Dedifferentiated amniotic fluid mesenchymal stem cell (primary cell): Measurements from ENCODE around the gene RNF43.

ENCODE experiments used
- DNase-seq: peaks from one replicate; pipeline ENCODE4 v3.0.0-alpha.2; 2016; ENCODE audit errors: extremely low spot score

Gene RNF43

GRCh38 chr17:58417300-58418092 lies at the start of gene RNF43:
Gene RNF43 (minus strand): TSS chr17:58417534. CDS start chr17:58415577, 1,957 bp downstream.
- peak; percentile 80 for DNase-seq

GRCh38 chr17:58455491-58455890 lies 38.2 kb upstream of the RNF43 start:
- no peak for DNase-seq

- no peak for DNase-seq
Measured at GRCh38 chr17:58452738-58453137, 35.4 kb upstream of the RNF43 start.

DNA sequence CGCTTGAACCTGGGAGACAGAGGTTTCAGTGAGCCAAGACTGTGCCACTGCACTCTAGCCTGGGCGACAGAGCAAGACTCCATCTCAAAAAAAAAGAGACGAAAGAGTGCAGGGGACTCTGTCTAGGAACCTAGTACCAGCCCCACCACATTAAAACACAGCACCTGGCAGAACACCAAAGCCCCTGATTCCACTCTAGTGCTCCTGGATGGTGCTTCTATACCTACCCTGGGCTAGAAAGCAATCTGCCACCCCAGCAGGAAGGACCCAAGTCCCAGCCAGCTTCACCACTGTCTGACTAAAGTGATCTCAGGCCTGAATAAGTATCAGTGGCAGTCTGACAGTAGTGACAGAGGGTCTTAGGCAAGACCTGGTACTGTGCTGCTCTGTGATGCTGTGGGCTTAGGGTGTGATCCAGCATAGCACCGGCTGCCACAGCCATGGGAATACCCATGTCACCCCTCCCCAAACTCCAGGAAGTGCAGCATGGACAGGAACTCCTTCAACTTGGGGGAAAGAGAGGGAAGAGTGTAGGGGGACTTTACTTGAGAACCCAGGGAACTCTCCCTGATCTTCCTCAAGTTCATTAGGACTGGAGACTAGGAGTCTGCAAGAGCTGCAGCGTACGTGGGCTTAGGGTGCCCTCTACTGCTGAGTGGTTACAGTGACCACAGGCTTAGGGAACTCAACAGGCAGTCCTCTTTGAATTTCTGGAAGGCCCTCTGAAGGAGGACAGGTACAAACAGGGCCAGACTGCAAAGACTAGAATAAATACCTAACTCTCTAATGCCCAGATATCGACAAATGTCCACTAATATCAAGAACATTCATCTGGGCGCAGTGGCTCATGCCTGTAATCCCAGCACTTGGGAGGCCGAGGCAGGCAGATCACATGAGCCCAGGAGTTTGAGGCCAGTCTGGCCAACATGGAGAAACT lies 30.0 kb upstream of the RNF43 start:
- no peak for DNase-seq

DNA sequence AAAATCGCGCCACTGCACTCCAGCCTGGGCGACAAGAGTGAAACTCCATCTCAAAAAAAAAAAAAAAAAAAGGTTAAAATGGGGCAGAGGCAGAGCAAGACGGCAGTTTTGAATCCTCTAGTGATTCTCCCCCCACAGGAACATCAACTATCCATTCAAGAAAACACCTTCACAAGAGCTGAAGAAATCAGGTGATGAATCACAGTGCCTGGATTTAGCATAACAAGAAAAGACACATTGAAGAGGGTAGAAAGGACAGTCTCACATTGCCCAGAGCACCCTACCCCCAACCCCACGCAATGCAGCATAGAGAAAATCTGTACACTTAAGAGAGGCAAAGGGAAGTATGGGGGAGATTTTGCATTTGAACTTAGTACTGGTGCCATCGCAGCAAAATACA lies 28.8 kb upstream of the RNF43 start:
- no peak for DNase-seq

DNA sequence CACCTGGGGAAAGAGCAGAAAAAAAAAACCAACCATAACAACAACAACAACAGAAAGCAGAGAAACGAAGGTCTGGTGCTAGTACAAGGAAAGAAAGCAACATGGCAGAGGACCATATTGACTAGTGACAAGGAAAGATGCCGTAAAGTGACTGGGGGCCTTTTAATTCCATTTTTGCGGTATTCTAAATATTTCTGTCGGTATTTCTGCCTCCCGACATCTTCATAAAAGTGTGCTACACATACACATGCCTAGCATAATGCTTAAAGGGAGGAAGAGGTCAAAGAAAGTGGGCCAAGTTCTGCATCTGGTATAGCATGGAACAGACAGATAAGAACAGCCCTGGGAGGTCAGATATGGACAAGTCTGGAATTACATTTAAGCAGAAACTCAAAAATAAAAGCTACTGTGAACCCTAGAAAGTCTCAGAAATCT lies 19.5 kb upstream of the RNF43 start:
- DNase-seq: no peak

DNA sequence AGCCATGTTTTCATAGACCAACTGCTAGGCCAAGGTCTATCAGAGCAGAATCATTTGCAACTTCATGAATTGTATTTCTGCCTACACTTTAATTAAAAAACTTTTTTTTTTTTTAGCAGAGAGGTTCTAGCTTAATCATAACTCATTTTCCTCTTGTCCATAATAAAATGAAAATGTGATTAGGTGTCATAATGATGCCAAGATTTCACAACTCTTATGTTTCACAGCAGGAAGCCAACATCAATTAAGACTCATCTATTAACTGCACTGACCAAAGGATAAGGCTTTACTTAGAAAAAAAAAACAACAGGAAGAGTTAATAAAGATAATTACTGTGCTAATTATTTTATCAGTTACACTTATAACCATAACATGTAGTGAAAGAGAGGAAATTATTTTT lies 18.9 kb upstream of the RNF43 start:
- no peak for DNase-seq

DNA sequence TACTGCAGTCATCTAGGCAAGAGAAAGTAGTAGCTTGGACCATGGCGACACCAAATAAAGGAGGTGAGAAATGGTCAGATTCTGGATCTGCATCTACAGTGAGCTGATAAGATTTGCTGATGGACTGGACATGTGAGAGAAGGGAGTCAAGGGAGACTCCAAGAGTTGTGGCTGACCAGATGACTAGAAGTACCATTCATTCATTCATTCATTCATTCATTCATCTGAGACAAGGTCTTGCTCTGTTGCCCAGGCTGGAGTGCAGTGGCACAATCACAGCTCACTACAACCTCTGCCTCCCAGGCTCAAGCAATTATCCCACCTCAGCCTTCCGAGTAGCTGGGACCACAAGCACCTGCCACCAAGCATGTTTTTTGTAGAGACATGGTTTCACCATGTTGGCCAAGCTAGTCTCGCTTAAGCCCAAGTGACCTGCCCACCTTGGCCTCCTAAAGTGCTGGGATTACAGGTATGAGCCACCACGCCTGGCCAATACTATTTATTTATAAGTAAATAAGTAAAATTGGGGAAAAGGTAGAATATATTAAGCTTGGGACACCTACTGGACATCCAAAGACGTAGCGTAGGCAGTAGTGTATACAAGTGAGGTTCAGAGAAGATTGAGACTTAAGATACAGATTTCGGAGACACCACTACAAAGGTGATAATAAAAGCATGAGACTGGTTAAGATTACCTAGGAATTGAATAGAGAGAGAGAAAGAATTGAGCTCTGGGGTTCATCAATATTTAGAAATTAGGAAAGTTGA lies 15.7 kb upstream of the RNF43 start:
- no peak for DNase-seq

DNA sequence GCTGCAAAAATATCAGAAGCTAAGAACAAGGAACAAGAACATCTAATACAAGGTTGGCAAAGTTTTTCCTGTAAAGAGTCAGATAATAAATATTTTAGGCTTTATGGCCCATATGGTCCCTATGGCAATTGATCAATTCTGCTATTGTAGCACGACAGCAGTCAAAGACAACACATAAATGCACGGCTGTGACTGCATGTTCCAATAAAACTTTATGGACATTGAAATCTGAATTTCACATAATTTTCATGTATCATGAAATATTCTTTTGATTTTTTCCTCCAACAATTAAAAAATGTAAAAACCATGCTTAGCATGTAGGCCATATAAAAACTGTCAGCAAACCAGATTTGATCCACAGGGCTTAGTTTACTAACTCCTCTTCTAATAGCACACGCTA lies 10.5 kb upstream of the RNF43 start:
- DNase-seq: no peak

GRCh38 chr17:58421711-58422110 lies 4.4 kb upstream of the RNF43 start:
- no peak for DNase-seq

DNA sequence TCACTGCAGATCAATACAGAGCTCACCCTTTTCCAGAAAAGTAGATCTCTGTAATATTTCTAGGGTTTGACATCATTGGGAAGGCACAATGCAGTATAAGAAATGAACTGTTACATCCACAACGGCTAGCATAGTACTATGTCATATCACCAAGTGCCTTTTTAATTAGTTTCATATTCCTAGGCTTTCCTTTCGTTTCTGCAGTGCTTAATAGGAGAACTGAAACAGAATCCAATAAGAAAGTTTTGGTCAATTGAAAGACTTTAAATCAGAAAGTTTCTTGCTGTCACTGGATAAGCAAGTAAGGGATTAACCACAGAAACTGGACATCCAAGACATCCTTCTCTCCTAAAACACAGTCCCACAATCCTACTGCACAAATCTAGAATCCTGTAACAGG lies 3.5 kb upstream of the RNF43 start:
- no peak for DNase-seq

DNA sequence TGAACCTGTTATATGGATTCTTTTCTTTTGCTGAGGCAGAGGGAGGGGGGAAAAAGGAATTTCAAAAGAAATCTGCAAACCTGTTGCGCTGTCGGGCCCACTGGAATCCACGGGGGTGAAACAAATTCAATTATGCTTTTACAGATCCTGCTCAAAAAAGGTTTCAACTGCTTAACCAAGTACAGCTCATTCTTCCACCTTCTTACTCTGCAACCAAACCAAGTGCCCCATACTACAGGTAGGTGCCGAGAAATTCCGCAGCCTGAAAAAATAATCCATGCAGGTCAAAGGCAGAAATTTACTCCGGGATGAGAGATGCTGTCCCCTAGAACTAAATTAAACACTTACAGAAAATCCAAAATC lies 416 bp downstream of the RNF43 start:
- DNase-seq: no peak

- DNase-seq: no peak
Measured at GRCh38 chr17:58416396-58416795, 938 bp downstream of the RNF43 start.

GRCh38 chr17:58415371-58416055 lies 1.8 kb downstream of the RNF43 start:
- no peak for DNase-seq

GRCh38 chr17:58414596-58414997 lies 2.7 kb downstream of the RNF43 start:
- DNase-seq: no peak

DNA sequence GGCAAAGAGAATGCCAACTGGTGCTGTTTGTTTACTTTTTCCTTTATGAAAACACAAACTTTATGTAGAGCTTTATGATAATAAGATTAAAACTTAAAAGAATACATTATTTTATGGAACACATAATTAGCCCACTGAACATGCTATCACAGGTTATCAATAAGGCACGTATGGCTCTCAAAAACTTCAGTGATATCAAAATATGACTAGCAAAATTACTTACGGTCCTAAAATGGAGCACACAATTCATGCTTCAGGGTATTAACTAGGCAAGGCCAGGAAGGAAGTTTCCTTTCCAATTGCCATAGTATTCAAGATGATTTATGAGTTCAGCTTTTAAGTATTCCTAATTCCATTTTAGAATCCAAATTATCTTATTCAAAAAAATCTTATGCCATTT lies 3.6 kb downstream of the RNF43 start:
- no peak for DNase-seq

DNA sequence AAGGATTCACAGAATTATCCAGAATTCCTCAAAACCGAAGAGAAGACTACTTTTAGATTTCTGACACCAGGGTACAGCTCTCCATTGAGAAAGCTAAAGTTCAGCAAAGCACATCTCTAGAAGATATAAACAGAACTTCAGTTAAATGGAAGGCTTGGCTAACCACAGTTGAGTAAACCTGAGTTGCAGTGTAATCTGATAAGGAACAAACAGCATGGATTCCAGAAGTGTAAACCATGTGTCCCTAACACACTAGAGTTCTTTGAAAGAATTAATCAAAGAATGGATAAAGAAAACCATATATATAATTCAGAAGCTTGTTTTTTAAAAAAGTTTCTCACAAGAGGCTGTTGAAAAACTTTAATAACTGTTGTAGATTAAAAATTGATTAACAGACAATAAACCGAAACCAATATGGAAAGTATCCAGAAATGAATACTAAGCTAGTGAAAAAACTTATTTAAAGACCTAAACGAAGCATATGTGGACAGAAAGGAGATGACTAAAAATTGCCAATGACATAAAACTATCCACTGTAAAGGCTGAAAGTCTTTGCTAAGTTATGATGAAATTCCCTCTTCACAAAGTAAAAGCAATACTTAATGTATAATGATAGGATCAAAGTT lies 4.3 kb downstream of the RNF43 start:
- DNase-seq: no peak

GRCh38 chr17:58412064-58412703 lies 5.2 kb downstream of the RNF43 start:
- DNase-seq: no peak

- DNase-seq: no peak
Measured at GRCh38 chr17:58411408-58411894, 5.9 kb downstream of the RNF43 start.

DNA sequence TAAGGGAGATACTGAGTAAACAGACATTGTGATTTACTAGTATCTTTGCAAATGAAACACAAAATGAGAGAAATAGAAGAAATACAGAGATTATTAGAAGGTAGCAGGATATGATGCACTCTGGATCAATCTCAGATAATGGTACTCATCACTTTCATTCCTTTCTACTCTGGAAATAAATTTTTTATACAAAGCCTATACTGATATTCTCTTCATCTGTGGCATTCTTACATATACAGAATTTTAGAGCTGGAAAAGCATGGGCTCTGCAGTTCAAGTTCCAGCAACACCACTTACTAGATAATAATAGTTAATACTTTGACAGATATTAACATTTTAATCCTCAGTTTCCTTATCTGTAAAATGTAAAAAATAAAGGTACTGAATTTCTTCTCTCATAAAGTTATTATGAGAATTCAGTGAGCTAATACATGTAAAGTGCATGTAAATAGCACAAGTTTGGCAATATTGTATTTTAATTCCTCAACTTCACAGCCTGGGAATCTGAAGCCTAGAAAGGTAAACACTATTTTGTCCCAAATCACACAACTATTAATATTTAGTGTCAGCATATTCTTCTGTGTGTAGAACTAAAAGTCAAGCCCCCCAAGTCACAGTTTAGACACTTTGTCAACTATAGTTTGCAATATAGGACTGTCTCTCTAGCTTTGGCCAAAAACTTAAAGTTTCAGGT lies 6.5 kb downstream of the RNF43 start:
- DNase-seq: no peak
